T-helper 9 cell (primary cell): ENCODE data around the gene GPR137.
A peak's percentile ranks its signal among the peaks of the same experiment; 100 is the strongest.

Experiments
- DNase-seq: peaks from one replicate; pipeline ENCODE4 v3.0.0-alpha.2; 2020

The GPR137 gene

DNA sequence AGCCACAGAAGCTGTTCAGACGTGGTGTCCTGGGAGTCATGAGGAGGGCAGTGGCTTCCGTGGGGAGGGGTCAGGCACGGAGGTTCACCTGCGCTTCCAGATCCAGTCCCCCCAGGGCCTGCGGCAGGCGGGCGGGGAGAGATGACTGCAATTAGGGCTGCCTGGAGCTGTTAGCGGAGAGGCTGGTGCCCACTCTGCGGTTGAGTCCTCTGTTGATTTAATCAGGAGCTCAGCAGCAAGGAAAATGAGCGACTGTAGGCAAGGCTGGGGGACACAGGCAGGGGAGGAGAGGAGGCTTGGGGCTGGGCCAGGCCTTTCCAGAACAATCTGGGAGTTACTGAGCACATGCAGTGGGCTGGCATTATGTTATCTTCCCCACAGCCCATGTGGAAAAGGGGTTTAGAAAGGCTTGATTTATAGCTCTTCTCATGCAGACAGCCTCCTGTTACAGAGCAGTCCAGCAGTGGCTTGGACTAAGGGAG is 21.2 kb upstream of the GPR137 start:
- DNase-seq: no peak

DNA sequence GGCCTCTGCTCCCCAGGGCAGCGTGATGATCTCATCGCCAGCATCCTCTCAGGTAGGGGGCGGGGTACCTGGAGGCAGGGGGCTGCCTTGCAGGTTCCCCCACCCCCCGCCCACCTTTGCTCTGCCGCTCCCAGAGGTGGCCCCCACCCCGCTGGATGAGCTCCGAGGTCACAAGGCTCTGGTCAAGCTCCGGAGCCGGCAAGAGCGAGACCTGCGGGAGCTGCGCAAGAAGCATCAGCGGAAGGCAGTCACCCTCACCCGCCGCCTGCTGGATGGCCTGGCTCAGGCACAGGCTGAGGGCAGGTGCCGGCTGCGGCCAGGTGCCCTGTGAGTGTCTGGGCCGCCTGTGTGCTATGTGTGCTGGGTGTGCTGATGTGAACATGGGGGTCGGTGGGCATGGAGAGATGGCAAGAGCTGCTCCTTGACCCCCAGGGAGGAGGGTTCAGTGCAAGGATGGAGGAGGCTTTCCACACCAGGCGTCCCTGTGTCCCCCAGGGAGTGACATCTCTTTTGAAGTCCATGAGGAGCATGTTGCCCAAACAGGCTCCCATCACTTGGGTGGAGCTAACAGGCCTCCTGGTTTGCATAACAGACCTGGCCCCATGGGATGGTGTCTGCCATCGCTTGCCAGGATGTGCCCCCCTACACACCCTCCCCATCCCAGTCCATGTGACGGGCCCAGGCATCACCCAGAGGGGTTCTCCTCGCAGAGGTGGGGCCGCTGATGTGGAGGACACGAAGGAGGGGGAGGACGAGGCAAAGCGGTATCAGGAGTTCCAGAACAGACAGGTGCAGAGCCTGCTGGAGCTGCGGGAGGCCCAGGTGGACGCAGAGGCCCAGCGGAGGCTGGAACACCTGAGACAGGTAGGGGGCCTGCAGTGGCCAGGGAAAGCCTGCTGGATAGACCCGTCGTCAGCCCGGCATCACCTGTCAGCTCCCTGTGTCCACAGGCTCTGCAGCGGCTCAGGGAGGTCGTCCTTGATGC is 20.2 kb upstream of the GPR137 start:
- DNase-seq: no peak

DNA sequence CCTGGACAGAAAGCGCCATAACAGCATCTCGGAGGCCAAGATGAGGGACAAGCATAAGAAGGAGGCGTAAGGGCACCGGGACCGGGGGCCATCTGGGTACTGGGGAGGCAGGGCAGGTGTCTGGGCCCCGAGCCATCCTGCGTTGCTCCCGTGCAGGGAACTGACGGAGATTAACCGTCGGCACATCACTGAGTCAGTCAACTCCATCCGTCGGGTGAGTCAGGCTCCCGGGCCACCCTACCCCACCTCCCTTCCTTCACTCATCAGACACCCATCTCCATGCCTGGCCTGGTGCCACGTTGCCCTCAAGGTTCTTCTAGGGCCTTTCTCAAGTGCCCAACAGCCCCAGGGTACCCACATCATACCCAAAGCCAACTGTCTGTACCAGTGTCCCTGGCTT is 19.3 kb upstream of the GPR137 start:
- DNase-seq: no peak

DNA sequence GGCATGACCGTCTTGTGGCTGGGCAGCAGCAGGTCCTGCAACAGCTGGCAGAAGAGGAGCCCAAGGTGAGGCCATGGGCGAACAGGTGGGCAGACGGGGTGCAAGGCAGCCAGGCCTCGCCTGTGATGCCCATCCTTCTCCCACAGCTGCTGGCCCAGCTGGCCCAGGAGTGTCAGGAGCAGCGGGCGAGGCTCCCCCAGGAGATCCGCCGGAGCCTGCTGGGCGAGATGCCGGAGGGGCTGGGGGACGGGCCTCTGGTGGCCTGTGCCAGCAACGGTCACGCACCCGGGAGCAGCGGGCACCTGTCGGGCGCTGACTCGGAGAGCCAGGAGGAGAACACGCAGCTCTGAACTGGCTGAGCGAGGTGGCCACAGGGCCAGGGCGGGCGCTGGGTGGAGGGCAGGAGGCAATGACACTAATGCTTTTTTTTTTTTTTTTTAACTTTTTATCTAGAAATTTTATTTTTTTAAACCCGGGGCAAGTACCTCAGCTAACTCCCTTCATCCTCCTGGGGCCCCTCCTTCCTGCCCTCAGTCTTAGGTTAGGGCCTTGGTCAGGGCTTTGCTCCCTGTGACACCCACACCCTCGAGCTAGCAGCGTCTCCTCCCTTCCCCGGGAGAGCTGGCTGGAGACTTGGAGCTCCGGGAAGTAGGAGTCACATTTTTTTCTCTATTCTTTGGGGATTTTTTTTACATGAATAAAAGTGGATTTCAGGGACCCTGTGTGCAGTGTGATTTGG is 18.3 kb upstream of the GPR137 start:
- DNase-seq: no peak

DNA sequence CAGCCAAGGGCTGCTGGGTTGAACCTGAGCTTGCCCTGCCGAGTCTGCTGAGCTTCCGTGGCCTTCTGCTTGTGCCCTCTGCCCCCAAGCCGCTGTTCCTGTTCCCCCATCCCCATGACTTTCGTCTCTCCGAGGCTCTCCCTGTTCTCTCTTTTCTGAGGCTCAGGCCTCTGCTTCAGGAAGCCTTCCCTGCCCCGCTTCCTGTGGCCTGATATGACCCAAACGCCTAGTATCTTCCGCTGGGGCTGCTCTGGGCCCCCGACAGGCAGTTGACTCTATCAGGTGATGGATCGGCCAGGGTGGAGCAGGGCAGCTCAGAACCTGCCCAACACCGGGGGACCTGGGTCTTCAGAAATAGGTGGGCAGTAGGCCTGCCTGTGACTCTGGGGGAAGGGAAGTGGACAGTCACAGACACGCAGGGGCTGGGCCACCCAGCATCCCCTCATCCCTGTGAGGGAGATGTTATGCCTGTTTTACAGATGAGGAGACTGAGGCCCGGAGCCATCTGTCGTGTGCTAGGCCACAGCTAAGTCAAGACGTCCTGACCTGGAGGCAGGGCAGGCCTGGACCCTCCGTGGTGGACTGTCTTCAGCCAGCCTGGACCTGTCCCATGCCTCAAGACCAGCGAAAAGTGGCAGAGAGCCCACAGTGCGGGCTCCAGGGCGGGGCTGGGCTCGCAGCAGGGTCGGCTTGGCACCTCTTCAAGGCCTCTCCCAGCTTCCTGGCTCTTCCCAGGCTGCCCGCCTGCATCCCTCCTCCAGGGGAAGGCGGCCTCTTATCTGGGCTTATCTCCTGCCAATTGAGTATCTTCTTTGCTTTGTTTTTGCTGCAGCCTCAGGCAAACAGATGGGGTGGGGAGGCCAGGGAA is 17.4 kb upstream of the GPR137 start:
- no peak for DNase-seq

DNA sequence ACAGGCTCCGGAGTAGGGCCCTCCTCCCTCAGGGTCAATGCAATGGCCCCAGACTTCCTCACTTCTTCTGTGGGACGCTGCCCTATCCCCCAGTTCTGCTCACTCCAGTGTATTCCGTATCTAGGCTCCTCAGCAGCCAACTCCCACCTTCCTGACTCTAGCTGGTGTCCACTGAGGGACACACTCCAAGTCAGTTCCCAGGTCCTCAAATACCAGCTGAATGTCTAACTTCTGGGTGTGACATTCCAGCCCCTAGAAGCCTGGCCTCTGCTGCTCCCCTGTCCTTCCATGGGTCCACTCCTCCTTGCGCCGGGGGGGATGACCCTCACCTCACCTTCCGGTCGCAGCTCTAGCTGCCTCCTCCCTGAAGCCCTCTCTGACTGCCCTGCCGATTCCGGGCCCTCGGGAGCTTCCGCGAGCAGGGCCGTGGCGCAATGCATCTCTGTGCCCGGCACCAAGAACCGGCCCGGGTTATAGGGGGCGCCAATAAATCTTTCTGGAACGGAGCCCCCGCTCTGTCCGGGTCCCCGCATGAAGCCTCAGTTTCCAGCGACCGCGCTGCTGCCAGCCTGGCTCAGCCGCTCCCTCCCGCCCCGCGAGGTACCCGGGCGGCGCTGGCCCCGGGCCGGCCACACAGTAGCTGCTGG is 16.6 kb upstream of the GPR137 start:
- peak; percentile 29 for DNase-seq

DNA sequence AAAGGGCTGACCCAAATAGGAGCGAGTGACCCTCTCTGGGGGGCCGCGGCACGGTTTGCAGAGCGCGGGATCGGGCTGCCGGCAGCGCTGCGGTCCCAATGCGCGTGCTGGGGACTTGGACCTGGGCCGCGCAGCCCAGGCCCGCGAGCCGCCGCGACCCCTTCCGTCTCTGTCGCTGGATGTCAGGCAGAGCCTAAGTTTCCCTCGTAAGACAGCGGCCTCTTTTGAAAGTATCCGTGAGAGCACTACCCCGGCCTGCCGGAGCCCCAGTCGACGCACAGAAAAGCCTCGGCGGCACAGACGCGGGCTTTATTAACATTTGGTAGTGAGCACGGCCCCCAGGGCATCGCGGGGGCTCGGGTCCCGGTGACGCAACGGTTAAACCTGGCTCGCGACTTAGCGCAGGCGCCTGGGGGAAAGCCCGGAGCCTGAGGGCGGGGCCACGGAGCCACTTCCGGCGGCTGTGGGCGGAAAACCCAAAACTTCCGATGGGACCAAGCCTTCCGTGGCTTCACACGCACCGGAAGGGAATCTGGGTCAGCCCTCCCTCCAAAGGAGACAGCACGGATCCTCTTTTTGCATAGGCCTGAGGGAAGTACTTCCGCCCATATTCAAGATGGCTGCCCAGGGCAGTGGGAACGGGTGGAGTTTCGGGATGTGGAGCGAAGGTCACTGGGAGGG is 16.0 kb upstream of the GPR137 start:
- DNase-seq: peak; percentile 96

DNA sequence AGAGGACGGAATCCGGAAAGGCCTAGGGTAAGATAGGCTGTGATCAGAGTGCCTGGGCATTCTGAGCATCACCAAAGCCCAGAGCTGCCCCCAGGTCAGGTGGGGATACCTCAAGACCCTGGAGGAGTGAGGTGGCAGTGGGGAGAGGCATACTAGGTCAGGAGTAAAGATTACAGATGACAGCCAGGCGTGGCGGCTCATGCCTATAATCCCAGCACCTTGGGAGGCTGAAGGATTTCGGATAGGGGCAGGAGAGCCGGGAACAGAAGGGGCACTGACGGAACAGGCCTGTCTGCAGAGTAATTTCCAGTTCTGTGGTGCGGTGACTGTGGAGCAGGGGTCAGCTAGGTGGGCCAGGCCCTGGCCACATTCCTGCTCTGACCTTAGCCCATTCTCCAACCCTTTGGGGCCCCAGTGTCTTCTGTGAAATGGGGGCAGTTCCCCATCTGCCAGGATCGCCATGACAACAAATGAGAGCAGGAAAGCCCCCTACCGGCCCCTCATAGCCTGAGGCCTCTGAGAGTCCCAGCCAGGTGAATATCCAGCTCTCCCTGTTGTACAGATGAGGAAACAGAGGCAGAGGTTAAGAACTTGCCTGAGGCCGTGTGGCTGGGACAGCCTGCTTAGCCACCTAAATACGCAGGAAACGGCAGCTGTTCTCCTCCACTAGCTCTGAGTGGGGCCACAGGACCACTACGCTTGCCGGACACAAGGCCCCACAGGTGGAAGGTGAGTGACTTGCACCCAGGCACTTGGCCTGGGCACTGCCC is 10.4 kb upstream of the GPR137 start:
- DNase-seq: no peak

DNA sequence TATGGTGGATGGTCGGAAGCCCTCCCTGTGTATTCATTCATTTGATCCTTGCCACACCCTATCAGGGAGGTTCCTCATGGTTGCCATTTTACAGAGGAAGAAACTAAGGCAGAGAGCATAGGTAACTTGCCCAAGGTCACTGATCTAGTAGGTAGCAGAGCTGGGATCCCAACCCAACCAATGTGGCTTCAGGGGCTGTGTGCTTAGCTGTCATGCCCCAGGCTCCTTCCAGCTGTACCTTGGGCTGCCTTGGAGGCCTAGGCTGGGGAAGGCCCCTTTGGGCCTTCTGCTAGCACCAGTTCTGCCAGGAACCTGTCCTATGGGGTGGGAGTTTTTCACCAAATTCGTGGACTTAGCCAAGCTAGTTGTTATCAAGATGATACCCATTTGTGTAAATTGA is 9.8 kb upstream of the GPR137 start:
- DNase-seq: no peak

DNA sequence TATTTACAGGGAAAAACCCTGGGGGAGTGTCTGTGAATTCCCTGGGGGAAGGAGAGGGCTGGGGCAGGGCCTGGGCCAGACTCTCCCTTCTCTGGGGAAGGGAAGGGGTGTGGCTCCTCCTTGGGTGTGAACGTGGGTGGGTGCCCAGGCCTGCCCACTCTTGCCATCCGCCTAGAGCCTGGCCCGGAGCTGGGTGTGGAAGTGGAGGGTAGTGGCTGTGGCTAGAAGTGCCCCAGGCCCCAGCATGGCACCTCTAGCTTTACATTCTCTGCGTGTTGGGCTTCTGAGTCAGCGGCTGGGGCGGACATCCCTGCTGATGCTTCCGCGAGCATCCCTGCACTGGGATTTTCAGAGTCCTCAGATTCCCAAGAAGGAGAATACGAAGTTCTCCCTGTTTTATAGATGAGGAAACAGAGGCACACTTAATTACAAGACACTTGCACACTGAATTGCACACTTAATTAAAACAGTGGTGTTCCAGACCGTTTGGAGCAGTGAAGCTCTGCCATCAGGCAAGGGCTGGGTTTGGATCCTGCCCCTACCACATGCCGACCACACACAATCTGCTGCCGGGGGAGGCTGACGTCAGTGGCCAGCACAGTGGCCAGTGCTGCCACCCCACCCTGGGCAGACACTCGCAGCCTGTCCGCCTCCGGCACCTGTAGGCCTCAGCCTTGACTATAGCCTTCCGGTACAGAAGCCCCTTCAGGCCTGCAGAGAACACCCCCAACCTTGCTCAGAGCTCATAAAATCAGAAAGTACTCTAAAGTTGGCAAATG is 8.8 kb upstream of the GPR137 start:
- no peak for DNase-seq

DNA sequence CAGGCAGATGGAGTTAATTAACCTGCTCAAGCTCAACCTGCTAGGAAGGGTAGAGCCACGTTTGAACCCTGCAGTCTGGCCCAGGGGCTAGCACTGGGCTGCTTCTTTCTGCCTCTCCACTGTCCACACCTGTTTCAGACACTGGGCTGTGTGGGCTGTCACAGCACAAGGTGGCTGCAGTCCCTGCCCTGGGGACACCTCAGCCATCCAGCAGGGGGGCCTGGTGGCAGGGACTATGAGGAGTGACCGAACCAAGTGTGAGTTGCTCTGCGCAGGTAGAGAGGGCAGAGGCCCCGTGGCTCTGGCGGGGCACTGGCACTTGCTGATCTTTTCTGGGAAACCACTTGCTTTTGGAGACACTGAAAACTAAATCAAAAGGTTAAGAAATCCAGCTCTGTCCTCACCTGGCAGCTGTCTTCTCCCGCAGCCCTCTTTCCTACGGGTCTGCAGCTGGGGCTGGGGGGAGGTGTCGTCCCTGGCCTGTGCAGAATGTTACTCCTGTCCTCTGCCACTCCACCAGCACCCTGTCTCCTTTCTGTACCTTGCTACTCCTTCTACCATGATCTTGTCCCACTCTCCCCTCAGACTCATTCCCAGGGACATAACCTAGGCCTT is 7.0 kb upstream of the GPR137 start:
- DNase-seq: no peak

DNA sequence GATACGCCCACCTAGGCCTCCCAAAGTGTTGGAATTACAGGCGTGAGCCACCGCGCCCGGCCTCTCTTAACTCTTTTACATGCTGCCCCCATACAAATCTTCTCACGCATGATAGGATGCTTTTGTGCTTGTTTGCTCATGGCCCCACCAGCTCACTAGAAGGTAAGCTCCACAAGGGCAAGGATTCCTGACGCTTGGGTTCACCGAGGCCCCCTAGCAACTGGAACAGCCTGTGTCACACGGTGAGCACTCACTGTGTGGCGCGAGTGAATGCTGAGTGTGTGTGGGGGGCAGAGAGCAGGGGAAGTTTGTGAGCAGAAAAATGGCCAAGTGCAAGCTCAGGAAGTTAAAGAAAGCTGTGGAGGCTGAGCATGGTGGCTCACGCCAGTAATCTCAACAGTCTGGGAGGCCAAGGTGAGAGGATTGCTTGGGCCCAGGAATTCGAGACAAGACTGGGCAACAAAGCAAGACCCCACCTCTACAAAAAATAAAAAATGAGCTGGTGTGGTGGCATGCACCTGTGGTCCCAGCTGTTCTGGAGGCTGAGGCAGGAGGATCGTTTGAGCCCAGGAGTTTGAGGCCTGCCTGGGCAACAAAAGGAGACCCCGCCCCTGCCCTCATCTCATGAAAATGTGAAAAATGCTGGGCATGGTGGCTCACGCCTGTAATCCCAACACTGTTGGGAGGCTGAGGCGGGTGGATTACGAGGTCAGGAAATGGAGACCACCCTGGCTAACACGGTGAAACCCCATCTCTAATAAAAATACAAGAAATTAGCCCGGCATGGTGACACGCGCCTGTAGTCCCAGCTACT is 3.5 kb upstream of the GPR137 start:
- no peak for DNase-seq

DNA sequence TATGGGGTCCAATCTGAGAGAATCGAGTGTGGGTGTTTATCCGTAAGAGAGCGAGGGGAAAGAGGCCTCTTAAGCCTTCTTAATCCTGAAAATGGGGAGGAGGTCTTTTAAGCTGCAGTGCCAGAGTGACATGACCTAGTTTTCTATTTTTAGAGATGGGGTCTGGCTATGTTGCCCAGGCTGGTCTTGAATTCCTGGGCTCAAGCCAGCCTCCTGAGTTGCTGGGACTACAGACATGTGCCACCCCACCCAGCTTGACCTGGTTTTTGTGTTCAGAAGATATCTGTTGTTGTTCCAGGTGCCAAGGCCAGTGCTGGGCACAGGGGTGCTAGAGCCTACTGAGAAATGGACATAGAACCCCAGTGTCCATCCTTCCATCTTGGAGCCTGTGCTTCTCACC is 2.6 kb upstream of the GPR137 start:
- DNase-seq: no peak

DNA sequence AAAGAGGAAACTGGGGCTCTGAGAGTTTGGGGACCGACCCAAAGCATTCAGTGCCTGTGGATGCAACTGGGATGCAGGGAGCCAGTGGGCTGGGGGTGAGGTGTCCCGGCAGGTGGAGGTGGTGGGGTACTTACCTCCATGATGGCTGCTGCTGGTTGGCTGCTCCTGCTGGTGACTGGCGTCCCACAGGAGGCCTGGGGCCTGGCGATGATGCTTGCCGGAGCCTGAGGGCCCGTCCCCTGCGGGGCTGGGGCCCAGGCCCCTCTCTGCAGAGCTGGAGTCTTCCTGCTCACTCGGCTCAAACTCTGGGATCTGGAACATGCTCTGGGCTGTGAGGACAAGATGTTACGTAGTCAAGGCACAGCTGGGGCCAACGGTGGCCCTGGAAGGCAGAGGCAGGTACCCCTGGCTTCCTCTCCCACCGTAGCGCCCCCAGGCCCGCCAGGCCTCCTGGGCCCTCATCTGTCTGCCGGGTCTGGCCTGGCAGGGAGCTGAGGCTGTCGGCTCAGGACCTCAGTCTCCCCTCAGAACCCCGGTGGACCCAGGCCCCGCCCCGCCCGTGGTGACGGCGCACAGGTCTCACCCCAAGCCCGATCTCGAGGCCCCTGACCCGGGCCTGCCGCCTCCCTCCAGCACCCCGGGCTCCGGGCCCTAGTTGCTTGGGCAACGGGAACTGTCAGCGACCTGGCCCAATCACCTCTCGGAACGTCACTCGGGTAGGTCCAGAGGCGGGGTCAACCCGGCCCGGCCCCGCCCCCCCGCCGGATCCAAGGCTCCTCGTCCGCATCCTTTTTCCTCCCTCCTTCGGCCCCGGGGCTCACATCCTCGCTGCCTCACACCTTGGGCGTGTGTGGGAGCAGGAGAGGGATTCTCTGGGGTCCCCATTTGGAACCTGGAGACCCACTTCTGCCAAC is 1.3 kb upstream of the GPR137 start, which contains the start of gene BAD:
TSS of gene BAD (minus strand) at position 618 of the 914 bp plus-strand sequence. CDS start at position 321, 297 bp downstream.
- DNase-seq: peak; percentile 92

DNA sequence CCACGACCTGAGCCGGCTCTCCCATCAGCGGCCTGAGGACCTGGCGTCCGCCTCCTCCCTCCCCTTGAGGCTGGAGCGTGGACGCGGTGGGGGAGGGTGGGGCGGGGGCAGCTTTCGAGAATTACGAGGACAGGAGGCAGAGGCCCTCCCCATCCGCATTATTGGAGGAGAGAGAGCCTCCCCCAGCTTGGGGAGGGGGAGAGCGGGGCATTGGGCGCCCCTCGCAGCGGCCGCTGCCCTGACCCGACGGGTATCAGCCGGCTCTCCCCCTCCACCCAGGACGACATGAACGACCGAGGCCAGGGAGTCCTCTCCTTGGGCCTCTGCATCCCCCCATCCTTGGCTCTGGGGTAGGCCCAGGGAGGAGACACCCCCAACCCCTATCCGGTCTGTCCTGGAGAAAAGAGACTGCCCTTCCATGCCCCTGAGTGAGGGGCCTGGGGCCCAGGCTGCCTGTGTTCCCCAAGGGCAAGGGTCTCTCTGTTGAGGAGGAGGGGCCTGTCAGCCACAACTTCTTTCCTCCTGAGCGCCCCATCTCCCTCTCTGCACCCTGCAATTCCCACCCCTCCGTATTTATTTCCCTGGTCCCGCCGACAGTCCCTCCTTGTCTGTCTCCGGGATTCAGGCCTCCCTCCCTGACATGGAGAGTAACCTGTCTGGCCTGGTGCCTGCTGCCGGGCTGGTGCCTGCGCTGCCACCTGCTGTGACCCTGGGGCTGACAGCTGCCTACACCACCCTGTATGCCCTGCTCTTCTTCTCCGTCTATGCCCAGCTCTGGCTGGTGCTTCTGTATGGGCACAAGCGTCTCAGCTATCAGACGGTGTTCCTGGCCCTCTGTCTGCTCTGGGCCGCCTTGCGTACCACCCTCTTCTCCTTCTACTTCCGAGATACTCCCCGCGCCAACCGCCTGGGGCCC is 495 bp downstream of the GPR137 start:
- no peak for DNase-seq

DNA sequence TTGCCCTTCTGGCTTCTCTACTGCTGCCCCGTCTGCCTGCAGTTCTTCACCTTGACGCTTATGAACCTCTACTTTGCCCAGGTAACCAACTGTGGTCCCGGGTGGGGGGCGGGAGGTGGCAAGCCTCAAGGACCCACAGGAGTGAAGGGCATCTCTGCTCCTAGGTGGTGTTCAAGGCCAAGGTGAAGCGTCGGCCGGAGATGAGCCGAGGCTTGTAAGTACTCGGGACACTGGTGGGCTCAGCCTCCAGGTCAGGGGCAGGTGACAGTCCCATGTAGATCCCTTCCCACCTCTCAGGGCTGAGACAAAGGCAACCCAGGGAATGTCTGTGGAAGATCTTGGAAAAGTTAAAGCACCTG is 1.1 kb downstream of the GPR137 start:
- no peak for DNase-seq
